Epithelial cell of proximal tubule (primary cell): ENCODE measurements around the gene GSTM2. TPM values are rescaled to one million over a fixed set of nuclear protein-coding genes. Genes with fewer than 3 reads are reported as not detected.
A peak's percentile ranks its signal among the peaks of the same experiment; 100 is the strongest.

ENCODE experiments used
- DNase-seq: peaks from one replicate; pipeline ENCODE4 v3.0.0-alpha.2; 2011; ENCODE audit warnings: low read depth
- H3K4me3 ChIP-seq: 2 replicates; pipeline ENCODE4 v1.5.1; 2011; ENCODE audit warnings: low read depth, mild to moderate bottlenecking, low read length
- CTCF ChIP-seq: conservative IDR thresholded peaks from 2 replicates; pipeline ENCODE4 v1.5.1; 2012; ENCODE audit warnings: low read depth, mild to moderate bottlenecking, low read length
- total RNA-seq: library from RNA; depleted of rRNA; stranded (reverse); fragments of >200 nt; gene quantifications from 2 replicates; pipeline ENCODE4 v1.2.3, GENCODE V29; 2015

GSTM2 gene
- total RNA-seq, 1 donor from 2014 or later = 8.9 TPM

- no peak overlapping the region for H3K4me3 ChIP-seq
- DNase-seq = no peak
- peak; percentile 10 for TF ChIP-seq CTCF
These were observed 37.6 kb upstream of the GSTM2 start for GRCh38 chr1:109630081-109630897.

- H3K4me3 ChIP-seq = no peak overlapping the region
- DNase-seq = no peak
- no peak for TF ChIP-seq CTCF
These were observed 36.9 kb upstream of the GSTM2 start for GRCh38 chr1:109630898-109631512.

GRCh38 chr1:109631513-109632505, 36.0 kb upstream of the GSTM2 start:
- DNase-seq = no peak
- H3K4me3 ChIP-seq = no peak overlapping the region
- no peak for TF ChIP-seq CTCF

- no peak overlapping the region for H3K4me3 ChIP-seq
- TF ChIP-seq CTCF = no peak
- no peak for DNase-seq
These were observed 35.0 kb upstream of the GSTM2 start for GRCh38 chr1:109632671-109633346.

- TF ChIP-seq CTCF = no peak
- DNase-seq = no peak
- H3K4me3 ChIP-seq = no peak overlapping the region
These were observed 33.6 kb upstream of the GSTM2 start for GRCh38 chr1:109634292-109634691.
